GM12892 (cell line): ENCODE data around the gene TIAM1.

ENCODE experiments used
- POLR2A ChIP-seq: IDR thresholded peaks from 2 replicates; pipeline ENCODE4 v1.6.1; 2011; ENCODE audit warnings: low read depth, low read length, control low read depth
- POLR2AphosphoS5 ChIP-seq: IDR thresholded peaks from 2 replicates; pipeline ENCODE4 v1.6.1; 2011; ENCODE audit warnings: low read depth, low read length, control low read depth

- TF ChIP-seq POLR2A (no peak), POLR2AphosphoS5 (no peak)
Measured at GRCh38 chr21:31356440-31356839, 12.4 kb upstream of the TIAM1 start.
